Liver (tissue), 3 donors: ENCODE results near the gene DCLK2.

ENCODE experiments used
- ATF3 ChIP-seq: IDR thresholded peaks from 2 replicates; pipeline ENCODE4 v1.6.1; 2016; ENCODE audit warnings: antibody characterized with exemption
- CTCF ChIP-seq: fragments of 150-350 bp; IDR thresholded peaks from 2 replicates; pipeline ENCODE4 v1.5.1; 2017; ENCODE audit warnings: improper control_type of control experiment, low read depth, low read length; ENCODE audit not compliant: missing input control
- EGR1 ChIP-seq, 2 donors: IDR thresholded peaks; 2 replicates each; pipeline ENCODE4 v1.6.1; 2016 to 2018; ENCODE audit warnings: antibody characterized with exemption in 2 of 2, low read depth in 2 of 2
- GABPA ChIP-seq, 2 donors: IDR thresholded peaks in 1 of 2; conservative IDR thresholded peaks in 1 of 2; 2 replicates each; pipeline ENCODE4 v1.6.1; 2016; ENCODE audit warnings: antibody characterized with exemption in 2 of 2, mild to moderate bottlenecking in 1 of 2, moderate library complexity in 1 of 2
- JUND ChIP-seq, 2 donors: IDR thresholded peaks; 2 replicates each; pipeline ENCODE4 v1.6.1; 2016; ENCODE audit warnings: antibody characterized with exemption in 2 of 2
- MAX ChIP-seq: IDR thresholded peaks from 2 replicates; pipeline ENCODE4 v1.6.1; 2016; ENCODE audit warnings: antibody characterized with exemption
- RAD21 ChIP-seq, 2 donors: IDR thresholded peaks; 2 replicates each; pipeline ENCODE4 v1.6.1; 2016; ENCODE audit warnings: antibody characterized with exemption in 2 of 2, mild to moderate bottlenecking in 2 of 2
- REST ChIP-seq: IDR thresholded peaks from 2 replicates; pipeline ENCODE4 v1.6.1; 2016; ENCODE audit warnings: antibody characterized with exemption, mild to moderate bottlenecking
- SP1 ChIP-seq: IDR thresholded peaks from 2 replicates; pipeline ENCODE4 v1.6.1; 2018; ENCODE audit warnings: antibody characterized with exemption, mild to moderate bottlenecking
- TAF1 ChIP-seq: conservative IDR thresholded peaks from 2 replicates; pipeline ENCODE4 v1.6.1; 2016; ENCODE audit warnings: antibody characterized with exemption, mild to moderate bottlenecking
- YY1 ChIP-seq: IDR thresholded peaks from 2 replicates; pipeline ENCODE4 v1.6.1; 2016; ENCODE audit warnings: antibody characterized with exemption, mild to moderate bottlenecking
- ZBTB33 ChIP-seq: IDR thresholded peaks from 2 replicates; pipeline ENCODE4 v1.6.1; 2016; ENCODE audit warnings: antibody characterized with exemption
- donor health status: healthy.
- donor health status: healthy.

GRCh38 chr4:150253965-150254630 is 175.9 kb downstream of the DCLK2 start:
- no peak for TF ChIP-seq YY1
- TF ChIP-seq ATF3: no peak
- no peak for TF ChIP-seq CTCF
- no peak for TF ChIP-seq MAX
- TF ChIP-seq EGR1 (IDR thresholded peaks at IDR 0.05; ENCODE audit: low read depth in 2 of 2): no peak
- TF ChIP-seq RAD21 (IDR thresholded peaks at IDR 0.05): no peak
- no peak for TF ChIP-seq REST
- TF ChIP-seq TAF1: no peak
- TF ChIP-seq GABPA (IDR thresholded peaks at IDR 0.05 in 1 of 2, conservative IDR thresholded peaks at IDR 0.05 in 1 of 2): no peak
- no peak for TF ChIP-seq SP1
- no peak for TF ChIP-seq ZBTB33
- TF ChIP-seq JUND (IDR thresholded peaks at IDR 0.05): no peak
